NCI-H2029 (cell line): ENCODE data around the gene TAF11.
"Not testable (repeated sequence)": the region's sequence is repeated elsewhere in the genome, so short reads cannot be mapped to it uniquely, and the experiment has no call there.

Source experiments
- DNase-seq: peaks from one replicate; lab custom pipeline; 2025; lab: John Stamatoyannopoulos, UW

The TAF11 gene

DNA sequence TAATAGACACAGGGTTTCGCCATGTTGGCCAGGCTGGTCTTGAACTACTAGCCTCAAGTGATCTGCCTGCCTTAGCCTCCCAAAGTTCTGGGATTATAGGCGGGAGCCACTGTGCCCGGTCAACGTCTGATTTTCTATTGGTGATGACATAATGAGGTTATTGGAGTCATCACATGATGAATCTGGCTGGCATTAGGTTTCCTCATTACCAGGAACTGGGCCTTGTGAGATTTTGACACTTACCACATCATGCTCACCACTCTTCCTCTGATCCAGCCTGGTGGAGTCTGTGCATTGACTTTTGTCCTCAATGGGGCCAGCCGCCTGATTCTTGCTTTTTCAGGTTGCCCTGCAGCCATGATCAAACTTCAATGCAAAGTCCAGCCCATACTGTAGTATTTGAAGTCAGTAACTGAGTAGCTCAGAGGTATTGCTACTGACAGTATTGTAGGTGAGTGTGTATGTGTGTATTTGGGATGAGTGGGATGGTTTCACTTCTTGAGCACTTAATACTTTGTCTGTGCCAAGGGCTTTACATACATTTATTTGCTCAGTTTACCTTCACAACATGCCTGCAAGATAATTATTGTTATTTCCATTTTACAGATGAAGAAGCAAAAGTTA lies 17.3 kb upstream of the TAF11 start:
- DNase-seq, result no peak

DNA sequence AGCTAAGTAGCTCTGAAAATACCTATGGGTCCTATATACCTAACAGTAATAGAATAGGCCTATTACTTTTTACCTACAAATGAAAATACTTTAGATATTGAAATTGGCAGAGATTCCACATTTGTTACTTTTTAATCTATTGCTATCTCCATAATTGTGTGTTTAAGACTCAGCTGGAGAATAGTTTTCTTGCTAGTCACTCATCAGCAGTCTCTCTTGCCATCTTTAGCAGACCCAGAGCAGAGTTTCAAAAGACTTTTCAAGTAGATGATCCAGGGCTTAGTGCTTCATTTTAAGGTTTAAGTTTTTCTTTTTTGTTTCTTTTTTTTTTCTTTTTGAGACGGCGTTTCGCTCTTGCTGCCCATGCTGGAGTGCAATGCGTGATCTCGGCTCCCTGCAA lies 14.1 kb upstream of the TAF11 start:
- no peak for DNase-seq

DNA sequence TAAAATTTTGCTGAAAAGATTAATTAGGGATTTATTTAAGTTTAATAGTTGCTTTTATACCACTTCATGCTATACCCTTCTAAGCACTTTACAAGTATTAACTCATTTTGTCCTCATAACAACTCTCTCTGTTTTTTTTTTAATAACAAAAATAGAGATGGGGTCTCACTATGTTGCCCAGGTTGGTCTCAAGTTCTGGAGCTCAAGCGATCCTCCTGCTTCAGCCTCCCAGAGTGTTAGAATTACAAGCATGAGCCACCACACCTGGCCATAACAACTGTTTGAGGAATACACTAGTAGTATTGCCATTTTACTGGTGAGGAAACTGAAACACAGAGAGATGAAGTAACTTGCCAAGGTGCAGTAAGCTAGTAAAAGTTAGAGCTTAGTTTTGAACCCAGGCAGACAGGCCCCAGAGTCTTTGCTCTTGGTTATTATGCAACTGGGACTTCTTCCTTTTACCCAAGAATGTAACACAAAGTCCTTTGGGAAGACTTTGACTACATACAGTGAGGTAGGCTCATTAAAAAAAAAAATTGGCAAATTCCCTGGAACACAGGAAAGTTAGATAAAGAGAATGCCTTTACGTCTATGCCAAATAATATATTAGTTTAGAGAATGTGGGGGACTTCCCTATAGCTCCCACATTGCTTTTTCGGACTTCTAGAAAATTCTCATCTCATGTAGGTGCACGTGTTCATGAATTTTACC lies 12.6 kb upstream of the TAF11 start:
- DNase-seq, result no peak

DNA sequence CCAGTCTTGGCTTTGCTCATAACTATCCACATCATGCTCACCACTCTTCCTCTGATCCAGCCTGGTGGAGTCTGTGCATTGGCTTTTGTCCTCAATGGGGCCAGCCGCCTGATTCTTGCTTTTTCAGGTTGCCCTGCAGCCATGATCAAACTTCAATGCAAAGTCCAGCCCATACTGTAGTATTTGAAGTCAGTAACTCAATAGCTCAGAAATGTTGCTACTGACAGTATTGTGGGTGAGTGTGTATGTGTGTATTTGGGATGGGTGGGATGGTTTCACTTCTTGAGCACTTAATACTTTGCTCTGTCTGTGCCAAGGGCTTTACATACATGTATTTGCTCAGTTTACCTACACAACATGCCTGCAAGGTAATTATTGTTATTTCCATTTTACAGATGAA lies 11.9 kb upstream of the TAF11 start:
- not testable (repeated sequence) for DNase-seq

GRCh38 chr6:34897716-34898115 lies 9.9 kb upstream of the TAF11 start:
- no peak for DNase-seq

DNA sequence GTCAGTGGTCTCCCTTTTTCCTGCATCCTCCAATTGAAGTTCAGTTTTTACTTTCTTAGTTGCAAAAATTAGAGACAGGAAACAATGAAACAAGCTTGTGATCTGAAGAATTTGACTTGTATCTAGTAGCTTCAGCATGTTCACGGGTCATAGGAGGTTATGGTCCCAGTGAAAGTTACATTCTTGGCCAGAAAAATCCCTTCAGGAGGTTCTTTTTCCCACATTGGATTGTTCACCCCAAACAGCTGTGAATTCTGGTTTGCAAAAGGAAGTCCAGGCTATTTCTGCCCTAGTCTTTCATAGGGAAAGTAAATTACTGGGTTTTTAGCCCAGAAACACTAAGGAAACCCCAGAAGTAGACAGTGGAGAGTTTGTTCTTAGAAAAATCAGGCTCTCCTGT lies 9.3 kb upstream of the TAF11 start:
- no peak for DNase-seq

GRCh38 chr6:34894693-34895092 lies 6.9 kb upstream of the TAF11 start:
- DNase-seq, result no peak

DNA sequence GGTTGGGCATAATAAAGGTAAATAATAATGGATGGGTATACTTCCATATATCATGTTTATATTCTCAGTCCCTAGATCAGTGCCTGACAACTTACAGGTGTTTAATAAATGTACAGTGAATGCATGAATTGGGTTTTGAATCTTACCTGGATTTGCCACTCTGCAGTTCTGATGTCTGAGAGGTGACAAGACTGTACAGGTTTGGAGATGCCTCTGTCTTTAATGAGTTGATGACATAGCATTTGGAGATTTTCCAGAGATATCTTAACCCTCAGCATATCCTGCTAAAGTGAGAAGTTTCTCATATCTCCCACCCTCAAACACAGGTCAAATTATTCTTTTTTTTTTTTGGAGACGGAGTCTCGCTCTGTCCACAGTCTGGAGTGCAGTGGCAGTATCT lies 3.5 kb upstream of the TAF11 start:
- no peak for DNase-seq

DNA sequence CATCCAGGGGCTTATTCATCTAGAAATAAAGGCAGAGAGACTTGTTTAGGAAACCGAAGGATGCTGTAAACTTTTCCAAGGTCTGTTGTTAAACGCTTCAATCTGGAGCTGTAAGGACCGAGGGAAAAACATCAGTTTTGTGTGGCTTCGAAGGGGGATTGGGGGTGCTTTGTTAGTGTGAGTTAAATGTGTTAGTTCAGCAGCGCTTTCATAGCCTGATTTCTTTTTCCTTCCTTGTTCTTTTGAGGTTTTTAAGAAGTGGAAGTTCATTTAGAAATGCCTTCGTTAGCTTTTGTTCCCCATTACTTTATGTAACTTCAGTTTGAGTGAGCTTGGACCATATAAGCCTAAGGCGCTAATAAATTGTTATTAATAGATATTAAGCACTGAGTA lies 2.7 kb upstream of the TAF11 start:
- no peak for DNase-seq

DNA sequence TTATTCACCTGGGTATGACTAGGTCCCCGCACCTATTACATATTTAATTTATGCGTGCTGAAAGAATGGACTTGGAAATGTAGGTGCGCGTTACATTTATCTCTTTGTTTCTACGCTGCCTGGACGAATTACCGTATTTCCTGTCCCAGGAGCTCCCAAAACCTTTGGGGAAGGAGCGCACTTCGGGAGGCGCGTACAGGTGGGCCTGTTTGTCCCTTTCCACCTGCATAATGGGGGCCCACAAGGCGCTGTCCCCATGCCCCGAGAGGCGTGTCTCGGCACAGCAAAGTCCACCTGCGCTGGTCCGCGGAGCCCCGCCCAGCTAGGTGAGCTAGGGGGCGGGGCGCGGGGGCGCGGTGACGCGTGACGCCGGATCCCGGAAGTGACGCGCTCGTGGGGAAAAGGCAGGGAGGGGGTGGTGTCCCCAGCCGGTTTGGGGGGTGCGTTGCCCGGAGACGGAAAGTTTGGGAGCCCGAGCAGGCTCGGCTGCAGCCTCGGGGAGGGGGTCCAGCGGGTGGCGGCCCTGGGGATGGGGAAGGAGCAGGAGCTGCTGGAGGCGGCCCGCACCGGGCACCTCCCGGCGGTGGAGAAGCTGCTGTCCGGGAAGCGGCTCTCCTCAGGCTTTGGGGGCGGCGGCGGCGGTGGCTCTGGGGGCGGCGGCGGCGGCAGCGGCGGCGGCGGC lies 1.2 kb upstream of the TAF11 start, which contains the start of gene ANKS1A:
ANKS1A (plus strand) TSS at position 382 of the 682 bp plus-strand sequence; CDS start at position 530, 148 bp downstream.
- peak; percentile 83 for DNase-seq

DNA sequence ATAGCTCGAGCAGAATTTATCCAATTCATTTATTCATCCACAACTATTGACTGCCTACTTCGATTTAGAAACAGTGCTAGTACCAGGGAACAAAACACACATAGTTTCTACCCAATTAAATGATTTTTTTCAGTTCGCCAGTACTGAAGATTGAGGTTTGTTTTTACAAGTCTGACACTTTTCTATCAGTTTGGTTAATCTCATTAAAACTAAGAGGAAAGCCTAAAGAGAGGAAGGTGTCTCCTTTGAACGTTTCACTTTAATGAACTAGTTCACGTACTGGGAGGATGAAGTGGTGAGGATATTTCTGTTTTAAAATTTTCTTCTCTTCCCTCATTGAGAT lies 643 bp upstream of the TAF11 start:
- no peak for DNase-seq

DNA sequence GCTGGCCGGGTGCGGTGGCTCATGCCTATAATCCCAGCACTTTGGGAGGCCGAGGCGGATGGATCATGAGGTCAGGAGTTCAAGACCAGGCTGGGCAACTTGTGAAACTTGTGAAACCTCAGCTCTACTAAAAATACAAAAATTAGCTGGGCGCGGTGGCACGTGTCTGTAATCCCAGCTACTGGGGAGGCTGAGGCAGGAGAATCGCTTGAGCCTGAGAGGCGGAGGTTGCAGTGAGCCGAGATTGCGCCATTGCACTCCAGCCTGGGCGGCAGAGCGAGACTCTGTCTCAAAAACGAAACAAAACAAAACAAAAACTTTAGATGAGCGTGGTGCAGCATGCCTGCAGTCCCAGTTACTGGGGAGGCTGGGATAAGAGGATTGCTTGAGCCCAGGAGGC lies 2.0 kb downstream of the TAF11 start:
- DNase-seq, result not testable (repeated sequence)

- no peak for DNase-seq
These were observed 2.8 kb downstream of the TAF11 start for GRCh38 chr6:34884996-34885395.

DNA sequence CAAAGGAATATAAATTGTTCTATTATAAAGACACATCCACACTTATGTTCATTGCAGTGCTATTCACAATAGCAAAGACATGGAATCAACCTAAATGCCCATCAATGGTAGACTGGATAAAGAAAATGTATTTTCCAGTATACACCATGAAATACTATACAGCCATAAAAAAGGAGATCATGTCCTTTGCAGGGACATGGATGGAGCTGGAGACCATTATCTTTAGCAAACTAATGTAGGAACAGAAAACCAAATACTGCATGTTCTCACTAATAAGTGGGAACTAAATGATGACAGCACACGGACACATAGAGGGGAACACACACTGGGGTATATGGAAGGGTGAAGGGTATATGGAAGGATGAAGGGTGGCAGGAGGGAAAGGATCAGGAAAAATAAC lies 3.8 kb downstream of the TAF11 start:
- DNase-seq, result not testable (repeated sequence)

- DNase-seq, result no peak
These were observed 9.9 kb downstream of the TAF11 start for GRCh38 chr6:34877869-34878485.

DNA sequence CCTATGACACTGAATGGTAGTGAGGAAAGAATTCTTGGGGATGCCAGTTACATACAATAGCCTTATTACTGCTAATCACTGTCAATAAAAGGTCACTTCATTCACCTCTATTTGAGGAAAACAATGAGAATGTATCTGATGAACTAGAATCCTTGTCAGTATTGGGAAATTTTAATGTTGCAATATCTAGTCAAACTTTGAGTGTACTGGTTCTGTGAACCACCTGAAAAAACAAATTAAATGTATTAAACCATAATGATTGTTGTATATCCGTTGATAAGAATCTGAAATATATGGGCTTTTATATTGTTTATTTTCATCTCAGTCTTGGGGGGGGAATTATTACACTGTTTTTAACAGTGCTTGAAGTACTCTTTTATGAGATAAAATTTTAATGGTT lies 10.6 kb downstream of the TAF11 start:
- DNase-seq, result no peak

DNA sequence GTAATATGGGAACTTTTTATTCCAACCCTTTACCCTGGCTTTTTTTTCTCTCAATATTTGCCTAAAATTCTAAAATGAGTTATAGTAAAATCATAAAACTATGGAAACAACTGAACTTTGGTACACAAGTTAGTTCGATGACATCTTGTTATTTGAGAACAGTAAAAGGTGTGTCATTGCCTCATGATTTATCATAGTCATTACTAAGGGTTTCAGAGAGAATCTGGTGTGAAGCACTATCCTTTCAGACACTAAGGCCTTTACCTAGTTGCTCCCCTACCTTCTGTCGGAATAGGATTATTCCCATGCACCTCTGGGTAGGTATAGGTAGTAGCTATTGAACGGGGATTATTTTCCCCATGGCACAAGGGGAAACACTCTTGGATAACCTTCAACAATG lies 11.4 kb downstream of the TAF11 start:
- no peak for DNase-seq

DNA sequence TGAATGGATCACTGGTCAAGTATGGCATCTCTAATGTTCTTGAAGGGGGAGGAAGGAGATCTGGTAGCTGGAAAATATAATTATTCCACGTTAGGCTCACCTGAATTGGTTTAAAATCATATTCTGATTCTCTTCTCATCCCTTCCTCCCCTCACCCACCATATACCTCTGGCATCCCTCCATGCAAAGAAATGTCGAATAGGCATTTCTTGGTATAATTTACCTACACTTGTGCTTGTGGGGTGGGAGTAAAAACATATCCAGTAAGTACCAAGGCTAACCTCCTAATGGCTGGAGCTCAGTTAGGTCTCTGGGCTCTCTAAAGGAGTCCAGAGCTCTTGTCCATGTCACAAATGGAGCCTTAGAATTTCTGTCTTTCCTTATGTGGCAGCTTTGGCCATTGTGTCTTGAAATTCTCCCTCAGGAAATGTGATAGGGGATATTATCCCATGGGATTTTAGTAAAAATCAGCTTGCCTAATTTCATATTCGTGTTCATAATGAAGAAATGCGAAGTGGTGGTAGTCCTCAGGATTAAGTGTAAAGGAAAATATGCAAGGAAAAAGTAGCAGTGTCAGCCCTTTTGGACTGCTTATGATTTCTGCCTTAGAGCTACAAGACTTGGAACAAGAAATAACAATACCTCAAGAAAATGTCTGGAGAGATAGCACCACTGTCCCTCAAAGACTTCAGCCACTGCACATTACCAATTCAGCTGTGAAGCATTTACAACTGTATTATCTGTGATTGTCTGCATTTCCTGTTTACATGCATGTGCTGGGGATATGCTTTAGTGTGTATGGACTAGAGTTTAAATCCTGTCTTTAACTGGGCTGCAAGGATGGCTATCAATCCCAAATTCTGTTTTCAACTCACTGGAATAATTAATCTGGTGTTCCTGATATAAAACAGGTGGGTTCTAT lies 12.3 kb downstream of the TAF11 start:
- DNase-seq, result no peak

GRCh38 chr6:34872332-34872731 lies 15.5 kb downstream of the TAF11 start:
- DNase-seq, result no peak

GRCh38 chr6:34871853-34872252 lies 16.0 kb downstream of the TAF11 start:
- no peak for DNase-seq

- DNase-seq, result no peak
These were observed 20.4 kb downstream of the TAF11 start for GRCh38 chr6:34867484-34867883.

GRCh38 chr6:34866509-34866908 lies 21.3 kb downstream of the TAF11 start:
- DNase-seq, result no peak
